ENCODE measurements around the gene HES5. TPM values are rescaled to one million over a fixed set of nuclear protein-coding genes. Genes with fewer than 3 reads are reported as not detected.
A peak's percentile ranks its signal among the peaks of the same experiment; 100 is the strongest.
"Not testable (repeated sequence)": the region's sequence is repeated elsewhere in the genome, so short reads cannot be mapped to it uniquely, and the experiment has no call there.

The HES5 gene
- total and polyA plus RNA-seq, 4 experiments from 2014 or later = not detected

DNA sequence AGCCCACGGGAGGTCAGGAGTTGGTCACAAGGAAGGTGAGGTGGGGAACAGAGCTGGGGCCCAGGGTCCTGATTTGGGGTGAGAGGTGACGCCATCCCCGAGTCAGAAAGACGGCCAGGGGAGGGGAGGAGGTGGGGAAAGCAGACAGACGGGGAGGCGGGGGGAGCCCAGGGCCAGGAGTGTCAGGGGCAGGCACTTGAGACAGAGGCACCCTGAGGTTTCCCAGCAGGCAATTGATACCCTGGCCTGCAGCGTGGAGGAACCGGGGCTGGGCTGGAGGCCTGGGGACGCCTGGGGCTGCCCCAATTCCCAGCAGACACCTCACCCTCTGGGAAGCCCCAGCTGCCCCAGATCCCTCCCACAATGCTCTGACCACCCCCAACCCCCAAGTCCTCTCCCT is 23.0 kb upstream of the HES5 start:
- H3K9me3 Mint-ChIP-seq; H3K36me3 ChIP-seq (ENCODE audit: insufficient read depth, low read length); intact Hi-C loops (cut with micrococcal nuclease); H3K27me3 ChIP-seq (ENCODE audit: insufficient read depth, low read length); H3K27ac Mint-ChIP-seq; POLR2A ChIA-PET (ENCODE audit: partially characterized antibody); H3K4me3 ChIP-seq (ENCODE audit: low read length in 2 of 2); H3K27me3 Mint-ChIP-seq; CTCF ChIA-PET (ENCODE audit: partially characterized antibody); H3K4me3 Mint-ChIP-seq; H3K9me3 ChIP-seq (ENCODE audit: control insufficient read depth in 1 of 2, low read length in 2 of 2); H3K27ac ChIP-seq (ENCODE audit: low read depth, low read length): not testable (repeated sequence)
- Mint-ChIP-seq H3K4me1 (peaks cover 16 to 58% (median 36%) of the 10 kb centered on the region in 4 donors), H3K36me3 (peaks cover 0 to 11% of the 10 kb centered on the region in 2 donors)
- H3K4me1 ChIP-seq (ENCODE audit: insufficient read depth, low read length) = peaks cover 47% of the 10 kb centered on the region
- DNase-seq = peak in 1 of 5 donors; percentile 9

DNA sequence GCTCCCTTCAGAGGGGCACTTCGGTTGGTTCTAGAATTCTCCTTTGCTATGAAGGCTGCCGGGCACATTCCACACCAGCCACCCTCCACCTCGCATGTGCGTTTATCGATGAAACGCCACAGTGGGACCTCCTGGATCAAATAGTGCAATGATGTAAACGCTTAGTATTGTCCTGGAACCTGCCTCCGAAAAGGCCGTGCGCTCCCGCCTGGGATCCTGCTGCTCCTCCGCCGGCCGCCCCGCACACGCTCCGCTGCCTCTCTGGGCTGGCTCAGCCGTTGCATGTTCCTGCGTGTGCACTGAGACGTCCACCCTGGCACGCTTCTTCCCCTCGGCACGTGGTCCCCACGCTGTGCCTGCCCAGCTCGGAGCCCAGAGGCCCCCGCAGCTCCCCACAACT is 22.1 kb upstream of the HES5 start:
- Histone ChIP-seq H3K36me3 (ENCODE audit: insufficient read depth, low read length) (no peaks in the 10 kb centered on the region), H3K27me3 (ENCODE audit: insufficient read depth, low read length) (no peaks in the 10 kb centered on the region), H3K27ac (ENCODE audit: low read depth, low read length) (no peak overlapping the region), H3K4me1 (ENCODE audit: insufficient read depth, low read length) (peaks cover 46% of the 10 kb centered on the region), H3K4me3 (ENCODE audit: low read length in 2 of 2) (no peak overlapping the region), H3K9me3 (ENCODE audit: control insufficient read depth in 1 of 2, low read length in 2 of 2) (no peaks in the 10 kb centered on the region)
- ChIA-PET POLR2A (ENCODE audit: partially characterized antibody) (interaction anchor here (1.0 kb wide), 1 partner anchor 34 kb away, joined by 3 read pairs; no protein-coding TSS in a partner anchor), CTCF (ENCODE audit: partially characterized antibody) (no interaction called here)
- Mint-ChIP-seq H3K9me3 (peaks cover 0 to 2% (median 0%) of the 10 kb centered on the region in 8 donors), H3K27ac (peak overlapping the region in 1 of 7 donors; percentile 18), H3K27me3 (no peaks in the 10 kb centered on the region), H3K36me3 (peaks cover 0 to 11% of the 10 kb centered on the region in 2 donors), H3K4me3 (no peak overlapping the region), H3K4me1 (peaks cover 15 to 61% (median 38%) of the 10 kb centered on the region in 4 donors)
- intact Hi-C loops (cut with micrococcal nuclease) = no loop called here
- DNase-seq = peak in 1 of 5 donors; percentile 5

- H3K4me3 Mint-ChIP-seq; H3K4me3 ChIP-seq (ENCODE audit: low read length in 2 of 2); CTCF ChIA-PET (ENCODE audit: partially characterized antibody); intact Hi-C loops (cut with micrococcal nuclease); H3K36me3 ChIP-seq (ENCODE audit: insufficient read depth, low read length); H3K27ac ChIP-seq (ENCODE audit: low read depth, low read length); H3K9me3 Mint-ChIP-seq; H3K27me3 Mint-ChIP-seq; H3K27me3 ChIP-seq (ENCODE audit: insufficient read depth, low read length); H3K36me3 Mint-ChIP-seq; H3K9me3 ChIP-seq (ENCODE audit: control insufficient read depth in 1 of 2, low read length in 2 of 2): not testable (repeated sequence)
- POLR2A ChIA-PET (ENCODE audit: partially characterized antibody) = interaction anchor here (1.0 kb wide), 1 partner anchor 34 kb away, joined by 3 read pairs; no protein-coding TSS in a partner anchor
- Mint-ChIP-seq H3K27ac (peak overlapping the region in 3 of 7 donors; percentile 27 to 77 (median 65)), H3K4me1 (peaks cover 14 to 64% (median 38%) of the 10 kb centered on the region in 4 donors)
- peak in 1 of 5 donors; percentile 28 for DNase-seq
- H3K4me1 ChIP-seq (ENCODE audit: insufficient read depth, low read length) = peaks cover 42% of the 10 kb centered on the region
Observed at GRCh38 chr1:2551544-2551943, 21.5 kb upstream of the HES5 start.

DNA sequence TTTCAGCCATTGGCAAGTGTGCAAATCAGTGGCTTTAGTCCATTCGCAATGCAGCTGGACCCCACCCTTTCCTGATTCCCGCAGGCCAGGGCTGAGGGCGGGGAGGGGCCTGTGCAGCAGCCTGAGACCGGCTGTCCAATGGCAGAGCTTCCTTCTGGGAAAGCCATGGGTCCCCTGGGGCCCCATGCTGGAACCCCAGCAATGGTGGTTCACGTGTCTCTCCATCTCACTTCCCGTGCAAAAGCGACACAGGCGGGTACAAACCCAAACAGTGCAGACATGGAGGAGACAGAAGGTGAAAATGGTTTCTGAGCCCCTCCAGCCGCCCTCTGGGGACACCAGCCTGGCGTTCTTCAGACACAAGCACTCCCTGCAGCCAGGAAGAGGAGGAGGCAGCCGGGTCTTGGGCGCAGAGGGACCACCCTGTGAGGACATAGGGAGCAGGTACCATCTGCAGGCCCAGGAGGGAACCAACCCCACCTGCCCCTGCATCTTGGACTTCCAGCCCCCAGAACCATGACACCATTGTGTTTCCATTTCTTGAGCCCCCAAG is 20.3 kb upstream of the HES5 start:
- H3K4me3 Mint-ChIP-seq; H3K36me3 Mint-ChIP-seq; H3K9me3 Mint-ChIP-seq; H3K27me3 Mint-ChIP-seq; H3K4me3 ChIP-seq (ENCODE audit: low read length in 2 of 2); H3K36me3 ChIP-seq (ENCODE audit: insufficient read depth, low read length); H3K9me3 ChIP-seq (ENCODE audit: control insufficient read depth in 1 of 2, low read length in 2 of 2); H3K27me3 ChIP-seq (ENCODE audit: insufficient read depth, low read length); intact Hi-C loops (cut with micrococcal nuclease); H3K27ac ChIP-seq (ENCODE audit: low read depth, low read length): not testable (repeated sequence)
- peak overlapping the region in 6 of 7 donors; percentile 25 to 99 (median 86) for H3K27ac Mint-ChIP-seq
- H3K4me1 Mint-ChIP-seq = peaks cover 8 to 53% (median 31%) of the 10 kb centered on the region in 4 donors
- POLR2A ChIA-PET (ENCODE audit: partially characterized antibody) = interaction anchor here (5.0 to 10.5 kb wide), 2 partner anchors 21 to 34 kb away, joined by 189 to 367 read pairs; partner anchors contain the start of genes HES5, PANK4 and PRXL2B
- H3K4me1 ChIP-seq (ENCODE audit: insufficient read depth, low read length) = peaks cover 41% of the 10 kb centered on the region
- CTCF ChIA-PET (ENCODE audit: partially characterized antibody) = interaction anchor here (3.5 kb wide), 1 partner anchor 34 kb away, joined by 34 read pairs; no protein-coding TSS in a partner anchor
- peak in 1 of 5 donors; percentile 31 for DNase-seq

GRCh38 chr1:2549367-2550029 is 19.4 kb upstream of the HES5 start:
- H3K9me3 Mint-ChIP-seq; H3K9me3 ChIP-seq (ENCODE audit: control insufficient read depth in 1 of 2, low read length in 2 of 2); H3K36me3 Mint-ChIP-seq; H3K27me3 Mint-ChIP-seq; H3K36me3 ChIP-seq (ENCODE audit: insufficient read depth, low read length); H3K27me3 ChIP-seq (ENCODE audit: insufficient read depth, low read length): not testable (repeated sequence)
- Histone ChIP-seq H3K4me1 (ENCODE audit: insufficient read depth, low read length) (peaks cover 36% of the 10 kb centered on the region), H3K4me3 (ENCODE audit: low read length in 2 of 2) (peak overlapping the region in 1 of 2 donors; percentile 49), H3K27ac (ENCODE audit: low read depth, low read length) (peak overlapping the region; percentile 98)
- Mint-ChIP-seq H3K4me3 (peak overlapping the region in 2 of 8 donors; percentile 48 to 93), H3K27ac (peak overlapping the region; percentile 97 to 99 (median 98)), H3K4me1 (peaks cover 7 to 44% (median 25%) of the 10 kb centered on the region in 4 donors)
- intact Hi-C loops (cut with micrococcal nuclease) = loop anchor here (5.0 to 10.0 kb wide), 2 partner anchors 245 to 293 kb away; no protein-coding TSS in a partner anchor
- peak in 1 of 5 donors; percentile 38 for DNase-seq
- CTCF ChIA-PET (ENCODE audit: partially characterized antibody) = interaction anchor here (1.4 to 3.5 kb wide), 5 partner anchors 12 to 130 kb away, joined by 3 to 40 read pairs (median 14); partner anchors contain the start of gene PANK4
- POLR2A ChIA-PET (ENCODE audit: partially characterized antibody) = interaction anchor here (0.6 to 10.5 kb wide), 10 partner anchors 7 to 294 kb away, joined by 3 to 367 read pairs (median 60); partner anchors contain the start of genes HES5, MORN1, PANK4 and PEX10

DNA sequence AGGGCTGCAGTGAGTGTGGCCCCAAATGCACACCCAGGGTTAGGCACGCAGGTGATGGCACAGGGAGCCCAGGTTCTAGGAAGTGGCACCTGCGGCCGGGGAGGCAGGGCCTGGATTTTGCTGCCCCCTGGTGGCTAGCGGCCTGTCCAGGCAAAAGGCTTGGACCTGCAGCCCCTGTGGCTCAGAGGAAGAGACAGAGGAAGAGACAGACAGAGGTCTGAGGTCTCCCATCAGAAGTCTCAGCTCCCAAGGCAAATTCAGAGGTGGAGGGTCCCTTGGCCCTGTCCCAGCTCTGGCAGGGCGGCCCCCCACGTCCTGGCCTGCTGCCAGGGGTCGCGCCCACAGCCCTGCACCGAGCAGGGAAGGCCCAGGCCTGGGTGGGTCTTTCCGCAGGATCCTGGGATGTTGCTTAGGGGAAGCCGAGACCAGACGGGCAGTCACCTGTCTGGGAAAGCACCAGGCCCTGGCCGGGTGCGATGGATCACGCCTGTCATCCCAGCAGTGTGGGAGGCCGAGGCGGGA is 18.1 kb upstream of the HES5 start:
- CTCF ChIA-PET (ENCODE audit: partially characterized antibody) = interaction anchor here (0.5 to 3.8 kb wide), 17 partner anchors 8 to 353 kb away, joined by 3 to 85 read pairs (median 8); partner anchors contain the start of genes FAAP20, MORN1, PANK4 and PEX10
- H3K9me3 Mint-ChIP-seq = peaks cover 0 to 2% (median 0%) of the 10 kb centered on the region in 8 donors
- peak overlapping the region; percentile 97 to 99 (median 98) for H3K27ac Mint-ChIP-seq
- peaks cover 7 to 35% (median 20%) of the 10 kb centered on the region in 4 donors for H3K4me1 Mint-ChIP-seq
- H3K4me3 ChIP-seq (ENCODE audit: low read length in 2 of 2) = peak overlapping the region; percentile 78 to 80
- peaks cover 43% of the 10 kb centered on the region for H3K4me1 ChIP-seq (ENCODE audit: insufficient read depth, low read length)
- POLR2A ChIA-PET (ENCODE audit: partially characterized antibody) = interaction anchor here (0.9 to 10.5 kb wide), 26 partner anchors 9 to 933 kb away, joined by 3 to 367 read pairs (median 8); partner anchors contain the start of genes FAAP20, HES5, MIB2 and MORN1
- peak overlapping the region; percentile 91 to 97 (median 92) for H3K4me3 Mint-ChIP-seq
- H3K27me3 Mint-ChIP-seq = no peaks in the 10 kb centered on the region
- peaks cover 0 to 2% of the 10 kb centered on the region in 2 donors for H3K36me3 Mint-ChIP-seq
- no peaks in the 10 kb centered on the region for H3K9me3 ChIP-seq (ENCODE audit: control insufficient read depth in 1 of 2, low read length in 2 of 2)
- intact Hi-C loops (cut with micrococcal nuclease) = loop anchor here (1.0 to 10.0 kb wide), 7 partner anchors 8 to 353 kb away; partner anchors contain the start of genes MORN1, PRXL2B, RER1 and TNFRSF14
- H3K27me3 ChIP-seq (ENCODE audit: insufficient read depth, low read length) = no peaks in the 10 kb centered on the region
- peak; percentile 73 to 81 (median 78) for DNase-seq
- peak overlapping the region; percentile 98 for H3K27ac ChIP-seq (ENCODE audit: low read depth, low read length)
- no peaks in the 10 kb centered on the region for H3K36me3 ChIP-seq (ENCODE audit: insufficient read depth, low read length)

All from CD4-positive, alpha-beta memory T cell (primary cell).